ENCODE data around the gene CDH4. TPM values are rescaled to one million over a fixed set of nuclear protein-coding genes. Genes with fewer than 3 reads are reported as not detected.

Gene CDH4
- polyA plus RNA-seq, 1 donor (not counting 4 experiments of a cell fraction or from before 2014, with no cell fraction given) = 2.2 TPM

DNA sequence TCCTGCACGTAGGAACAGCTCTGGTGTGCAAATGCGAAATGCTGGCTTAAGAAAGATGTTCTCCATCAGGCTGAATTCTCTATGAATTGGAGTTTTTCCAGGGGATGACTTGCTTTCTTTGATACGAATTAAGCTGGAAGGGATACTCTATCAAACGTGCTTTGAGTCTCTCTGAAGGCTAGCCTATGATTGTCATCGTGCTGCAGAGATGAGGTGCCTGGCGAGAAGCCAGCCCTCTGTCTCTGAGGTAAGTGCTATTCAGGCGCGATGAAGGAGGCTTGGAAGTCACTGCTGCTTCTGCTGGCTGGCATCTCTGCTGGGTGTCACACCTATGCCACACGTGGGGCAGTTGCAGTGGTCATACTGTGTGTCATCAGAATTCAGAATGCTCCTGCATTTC, 589.9 kb downstream of the CDH4 start:
- H3K4me1 ChIP-seq (ENCODE audit: control insufficient read depth, extremely low read depth, insufficient read depth, low read length) = no peaks in the 10 kb centered on the region
- FAIRE-seq (no peak), DNase-seq (ENCODE audit: low read depth, low spot score) (no peak)
- H3K79me2 ChIP-seq (ENCODE audit: control insufficient read depth, insufficient read depth, low read length) = no peaks in the 10 kb centered on the region
- peaks cover 2% of the 10 kb centered on the region for H4K20me1 ChIP-seq (ENCODE audit: control insufficient read depth, extremely low read depth, insufficient read depth, low read length)
- no peaks in the 10 kb centered on the region for H3K9me1 ChIP-seq (ENCODE audit: control insufficient read depth, extremely low read depth, insufficient read depth, low read length)
- no peak overlapping the region for H3K4me3 ChIP-seq (ENCODE audit: control insufficient read depth in 2 of 3, extremely low read depth in 1 of 3, insufficient read depth in 2 of 3, low read depth in 1 of 3, low read length in 3 of 3)
- H3K27ac ChIP-seq (ENCODE audit: control insufficient read depth, insufficient read depth, low read length) = no peak overlapping the region
- H3K9ac ChIP-seq (ENCODE audit: control insufficient read depth, extremely low read depth, insufficient read depth, low read length) = no peak overlapping the region
- dilution Hi-C loops (cut with MboI; ENCODE audit: extremely low pct_ligation_motif_present, low sequenced_read_pairs) = no loop called here
- no peak overlapping the region for H2AFZ ChIP-seq (ENCODE audit: control insufficient read depth, low read length)
- no peaks in the 10 kb centered on the region for H3K9me3 ChIP-seq (ENCODE audit: control insufficient read depth, low read depth, low read length)
- no peaks in the 10 kb centered on the region for H3K36me3 ChIP-seq (ENCODE audit: control insufficient read depth in 2 of 2, extremely low read depth in 1 of 2, insufficient read depth in 2 of 2, low read length in 2 of 2)
- no peak for TF ChIP-seq EZH2 (IDR thresholded peaks at IDR 0.05; ENCODE audit: low read length)
- TF ChIP-seq, protein P1, sequence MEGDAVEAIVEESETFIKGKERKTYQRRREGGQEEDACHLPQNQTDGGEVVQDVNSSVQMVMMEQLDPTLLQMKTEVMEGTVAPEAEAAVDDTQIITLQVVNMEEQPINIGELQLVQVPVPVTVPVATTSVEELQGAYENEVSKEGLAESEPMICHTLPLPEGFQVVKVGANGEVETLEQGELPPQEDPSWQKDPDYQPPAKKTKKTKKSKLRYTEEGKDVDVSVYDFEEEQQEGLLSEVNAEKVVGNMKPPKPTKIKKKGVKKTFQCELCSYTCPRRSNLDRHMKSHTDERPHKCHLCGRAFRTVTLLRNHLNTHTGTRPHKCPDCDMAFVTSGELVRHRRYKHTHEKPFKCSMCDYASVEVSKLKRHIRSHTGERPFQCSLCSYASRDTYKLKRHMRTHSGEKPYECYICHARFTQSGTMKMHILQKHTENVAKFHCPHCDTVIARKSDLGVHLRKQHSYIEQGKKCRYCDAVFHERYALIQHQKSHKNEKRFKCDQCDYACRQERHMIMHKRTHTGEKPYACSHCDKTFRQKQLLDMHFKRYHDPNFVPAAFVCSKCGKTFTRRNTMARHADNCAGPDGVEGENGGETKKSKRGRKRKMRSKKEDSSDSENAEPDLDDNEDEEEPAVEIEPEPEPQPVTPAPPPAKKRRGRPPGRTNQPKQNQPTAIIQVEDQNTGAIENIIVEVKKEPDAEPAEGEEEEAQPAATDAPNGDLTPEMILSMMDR (optimal IDR thresholded peaks at IDR 0.05 in 1 of 3, IDR thresholded peaks at IDR 0.05 in 1 of 3, conservative IDR thresholded peaks at IDR 0.05 in 1 of 3; ENCODE audit: extremely low read depth in 1 of 3, insufficient read depth in 2 of 3, low read length in 3 of 3) = no peak
- H3K27me3 ChIP-seq (ENCODE audit: control insufficient read depth, extremely low read depth, insufficient read depth, low read length) = peaks cover 23% of the 10 kb centered on the region
- no peak overlapping the region for H3K4me2 ChIP-seq (ENCODE audit: control insufficient read depth, extremely low read depth, insufficient read depth, low read depth, low read length)

DNA sequence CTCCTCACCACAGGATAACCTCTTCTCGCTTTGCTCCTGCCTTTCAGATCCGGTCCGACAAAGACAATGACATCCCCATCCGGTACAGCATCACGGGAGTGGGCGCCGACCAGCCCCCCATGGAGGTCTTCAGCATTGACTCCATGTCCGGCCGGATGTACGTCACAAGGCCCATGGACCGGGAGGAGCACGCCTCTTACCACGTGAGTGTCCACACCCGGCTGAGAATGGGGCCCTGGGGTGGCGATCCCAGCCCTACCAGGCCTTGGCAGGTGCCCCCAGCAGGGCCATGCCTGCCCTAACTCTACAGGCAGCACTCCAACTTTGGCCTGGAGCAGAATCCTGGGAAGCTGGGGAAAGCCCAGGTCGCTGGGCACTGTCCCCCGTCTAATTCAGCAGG, 592.6 kb downstream of the CDH4 start:
- Histone ChIP-seq H3K4me2 (ENCODE audit: control insufficient read depth, extremely low read depth, insufficient read depth, low read depth, low read length) (no peak overlapping the region), H3K9ac (ENCODE audit: control insufficient read depth, extremely low read depth, insufficient read depth, low read length) (no peak overlapping the region), H3K9me1 (ENCODE audit: control insufficient read depth, extremely low read depth, insufficient read depth, low read length) (no peaks in the 10 kb centered on the region), H3K4me1 (ENCODE audit: control insufficient read depth, extremely low read depth, insufficient read depth, low read length) (no peaks in the 10 kb centered on the region), H2AFZ (ENCODE audit: control insufficient read depth, low read length) (no peak overlapping the region), H3K36me3 (ENCODE audit: control insufficient read depth in 2 of 2, extremely low read depth in 1 of 2, insufficient read depth in 2 of 2, low read length in 2 of 2) (no peaks in the 10 kb centered on the region), H3K79me2 (ENCODE audit: control insufficient read depth, insufficient read depth, low read length) (no peaks in the 10 kb centered on the region), H4K20me1 (ENCODE audit: control insufficient read depth, extremely low read depth, insufficient read depth, low read length) (no peaks in the 10 kb centered on the region), H3K9me3 (ENCODE audit: control insufficient read depth, low read depth, low read length) (no peaks in the 10 kb centered on the region), H3K27ac (ENCODE audit: control insufficient read depth, insufficient read depth, low read length) (no peak overlapping the region), H3K4me3 (ENCODE audit: control insufficient read depth in 2 of 3, extremely low read depth in 1 of 3, insufficient read depth in 2 of 3, low read depth in 1 of 3, low read length in 3 of 3) (no peak overlapping the region), H3K27me3 (ENCODE audit: control insufficient read depth, extremely low read depth, insufficient read depth, low read length) (peaks cover 16% of the 10 kb centered on the region)
- no peak for TF ChIP-seq EZH2 (IDR thresholded peaks at IDR 0.05; ENCODE audit: low read length)
- TF ChIP-seq, protein P1 (optimal IDR thresholded peaks at IDR 0.05 in 1 of 3, IDR thresholded peaks at IDR 0.05 in 1 of 3, conservative IDR thresholded peaks at IDR 0.05 in 1 of 3; ENCODE audit: extremely low read depth in 1 of 3, insufficient read depth in 2 of 3, low read length in 3 of 3) = no peak
- dilution Hi-C loops (cut with MboI; ENCODE audit: extremely low pct_ligation_motif_present, low sequenced_read_pairs) = no loop called here
- FAIRE-seq (no peak), DNase-seq (ENCODE audit: low read depth, low spot score) (no peak)

Data from keratinocyte (primary cell).